Retina (tissue), 1 donor: ENCODE results near the gene RAE1.
"Not testable (repeated sequence)": the region's sequence is repeated elsewhere in the genome, so short reads cannot be mapped to it uniquely, and the experiment has no call there.

Experiments used
- DNase-seq: peaks from one replicate; pipeline ENCODE4 v3.0.0-alpha.2; 2016

RAE1 gene

GRCh38 chr20:57417051-57417689, 66.1 kb downstream of the RAE1 start:
- DNase-seq = no peak

- no peak for DNase-seq
Observed at GRCh38 chr20:57417830-57418780, 67.0 kb downstream of the RAE1 start.

- not testable (repeated sequence) for DNase-seq
Observed at GRCh38 chr20:57419479-57419878, 68.4 kb downstream of the RAE1 start.

- DNase-seq = no peak
Observed at GRCh38 chr20:57420571-57421252, 69.7 kb downstream of the RAE1 start.

- DNase-seq = no peak
Observed at GRCh38 chr20:57421253-57422220, 70.5 kb downstream of the RAE1 start.

- DNase-seq = no peak
Observed at GRCh38 chr20:57422254-57422653, 71.2 kb downstream of the RAE1 start.

- no peak for DNase-seq
Observed at GRCh38 chr20:57425150-57426013, 74.3 kb downstream of the RAE1 start.

GRCh38 chr20:57426271-57426689, 75.2 kb downstream of the RAE1 start:
- DNase-seq = no peak

- no peak for DNase-seq
Observed at GRCh38 chr20:57426831-57427230, 75.8 kb downstream of the RAE1 start.

GRCh38 chr20:57428324-57429158, 77.5 kb downstream of the RAE1 start:
- DNase-seq = no peak
